Measurements from ENCODE around the gene SCN8A.

GRCh38 chr12:51834411-51834810 is 243.4 kb downstream of the SCN8A start:
- TF ChIP-seq POLR2AphosphoS5 (IDR thresholded peaks at IDR 0.05) (no peak), POLR2A (IDR thresholded peaks at IDR 0.05) (no peak), CTCF (IDR thresholded peaks at IDR 0.05) (no peak)
